Right renal cortex interstitium (tissue), 3 donors: ENCODE measurements around the gene UGT1A1. TPM values are rescaled to one million over a fixed set of nuclear protein-coding genes. Genes with fewer than 3 reads are reported as not detected.

Experiments
- DNase-seq, 3 donors: peaks; one replicate each; pipeline ENCODE4 v3.0.0-alpha.2; 2013; ENCODE audit warnings: low read depth in 3 of 3, low spot score in 2 of 3
- polyA plus RNA-seq, 3 donors: library from polyadenylated mRNA; unstranded; fragments of 120-200 nt; gene quantifications; one replicate each; pipeline ENCODE4 v1.2.1, GENCODE V29; 2013; ENCODE audit not compliant: insufficient read length in 3 of 3

UGT1A1 gene
- polyA plus RNA-seq, 3 donors = 0.06 to 0.18 (median 0.13) TPM

DNA sequence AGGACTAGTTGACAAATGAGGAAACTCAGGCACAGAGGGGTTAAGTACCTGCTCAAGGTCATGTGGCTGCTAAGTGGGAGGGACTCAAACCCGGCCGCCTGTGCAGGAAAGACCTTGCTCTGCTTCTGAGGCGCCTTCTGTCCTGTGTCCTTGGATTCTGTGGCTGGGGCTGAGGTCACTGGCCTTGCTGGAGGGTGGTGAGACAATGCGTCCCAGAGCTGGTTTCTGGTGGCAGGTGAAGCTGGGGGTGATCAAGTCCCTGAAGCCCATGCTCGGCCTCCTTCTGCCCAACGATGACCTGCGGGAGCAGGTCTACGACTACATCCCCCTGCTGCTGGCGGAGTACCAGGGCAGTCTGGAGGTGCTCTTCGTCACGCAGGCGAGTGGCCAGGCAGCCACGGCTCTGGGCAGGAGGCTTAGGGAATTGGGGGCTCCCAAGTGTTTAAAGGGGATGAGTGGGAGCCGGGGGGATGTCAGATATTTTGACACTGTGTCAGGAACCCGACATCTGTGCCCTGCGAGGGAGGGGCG lies 34.1 kb downstream of the UGT1A1 start:
- DNase-seq = no peak

DNA sequence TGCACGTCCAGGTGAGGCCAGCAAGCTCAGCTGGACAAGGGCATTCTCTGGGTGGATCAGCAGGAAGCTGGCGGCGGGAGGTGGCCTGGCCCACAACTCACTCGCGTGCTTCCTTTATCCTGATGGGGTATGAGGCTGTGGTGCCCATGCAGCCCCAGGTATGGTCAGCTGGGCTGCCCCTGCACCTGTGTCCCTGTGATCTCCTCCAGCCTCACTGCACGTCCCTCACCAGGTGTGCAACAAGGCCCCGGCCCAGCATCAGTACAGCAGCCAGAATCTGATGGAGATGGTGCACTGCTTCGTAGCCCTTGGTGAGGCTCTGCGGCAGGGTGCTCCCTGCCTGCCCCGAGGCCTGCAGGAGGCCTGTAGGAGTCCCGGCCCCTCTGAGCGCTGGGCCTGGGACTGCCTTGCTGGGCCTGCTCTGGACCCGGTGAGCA lies 35.7 kb downstream of the UGT1A1 start:
- no peak for DNase-seq

DNA sequence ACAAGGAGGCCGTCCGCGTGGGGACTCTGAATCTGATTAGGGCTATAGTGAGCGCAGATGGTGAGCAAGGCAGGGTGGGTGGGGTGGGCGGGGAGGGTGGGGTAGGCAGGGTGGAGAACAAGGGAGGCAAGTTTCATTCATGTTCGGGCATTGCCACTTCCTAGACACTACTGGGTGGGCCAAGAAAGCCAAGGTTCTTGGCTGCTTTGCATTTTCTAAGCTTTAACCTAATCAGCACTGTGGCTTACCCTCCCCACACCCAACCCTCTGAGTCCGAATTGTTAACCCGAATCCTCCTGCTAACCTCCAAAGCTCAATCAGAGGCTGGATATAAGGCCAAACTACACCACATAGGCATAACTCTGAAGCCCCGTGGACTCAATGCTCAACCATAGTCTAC lies 36.2 kb downstream of the UGT1A1 start:
- no peak for DNase-seq

GRCh38 chr2:233798335-233799086 lies 38.4 kb downstream of the UGT1A1 start:
- no peak for DNase-seq

- no peak for DNase-seq
These were observed 39.1 kb downstream of the UGT1A1 start for GRCh38 chr2:233799087-233799665.

- DNase-seq = no peak
These were observed 39.6 kb downstream of the UGT1A1 start for GRCh38 chr2:233799716-233800115.

GRCh38 chr2:233800208-233800607 lies 40.1 kb downstream of the UGT1A1 start:
- no peak for DNase-seq

GRCh38 chr2:233801357-233802131 lies 41.5 kb downstream of the UGT1A1 start:
- DNase-seq = no peak

- DNase-seq = no peak
These were observed 42.2 kb downstream of the UGT1A1 start for GRCh38 chr2:233802132-233802815.

DNA sequence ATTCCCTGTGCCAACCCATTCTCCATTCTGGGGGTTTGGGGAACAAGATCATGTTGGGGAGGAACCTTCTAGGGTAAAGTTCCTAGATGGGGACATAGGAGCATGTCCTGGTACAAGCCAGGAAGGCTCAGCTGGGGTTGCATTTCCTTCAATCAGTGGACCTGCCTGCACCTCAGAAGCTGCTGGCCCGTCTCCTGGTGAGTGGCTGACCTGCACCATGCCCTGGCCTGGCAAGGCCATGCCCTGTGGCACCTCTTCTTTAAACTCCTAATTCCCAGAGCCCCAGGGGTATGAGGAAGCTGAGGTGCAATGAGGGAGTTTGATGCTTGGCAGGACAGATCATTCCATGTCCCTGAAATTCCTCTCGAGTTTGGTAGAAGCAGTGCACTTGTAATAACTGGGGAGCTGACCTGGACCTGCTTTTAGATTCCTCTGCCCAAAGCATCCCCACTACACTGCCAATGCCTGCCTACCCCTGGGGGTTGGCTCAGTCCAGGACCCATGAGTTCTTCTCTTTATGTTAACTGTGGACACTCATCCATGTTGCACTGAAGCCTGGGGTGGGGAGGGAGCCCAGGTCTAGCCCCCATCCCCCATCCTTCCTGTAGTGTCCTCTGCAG lies 43.3 kb downstream of the UGT1A1 start:
- DNase-seq = no peak

DNA sequence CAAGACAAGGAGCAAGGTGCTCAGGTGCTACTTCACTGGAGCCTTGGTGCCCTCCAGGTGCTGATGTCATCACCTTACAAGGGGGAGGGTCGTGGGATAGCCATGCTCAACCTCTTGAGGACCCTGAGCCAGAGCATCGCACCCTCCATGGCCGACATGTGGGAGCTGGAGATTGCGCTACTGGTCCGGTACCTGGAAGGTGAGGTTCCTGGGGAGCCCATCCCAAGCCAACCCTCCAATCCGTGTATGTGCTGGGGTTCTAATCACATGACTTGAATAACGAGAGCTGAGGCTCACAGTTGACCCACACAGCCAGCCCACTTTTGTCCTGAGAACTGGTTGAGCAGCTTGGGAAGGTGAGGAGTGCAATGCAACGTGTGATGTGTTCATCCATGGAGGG lies 43.9 kb downstream of the UGT1A1 start:
- DNase-seq = no peak

- no peak for DNase-seq
These were observed 47.3 kb downstream of the UGT1A1 start for GRCh38 chr2:233807215-233807865.

- no peak for DNase-seq
These were observed 48.2 kb downstream of the UGT1A1 start for GRCh38 chr2:233807966-233808935.

GRCh38 chr2:233810385-233810784 lies 50.3 kb downstream of the UGT1A1 start:
- DNase-seq = no peak

DNA sequence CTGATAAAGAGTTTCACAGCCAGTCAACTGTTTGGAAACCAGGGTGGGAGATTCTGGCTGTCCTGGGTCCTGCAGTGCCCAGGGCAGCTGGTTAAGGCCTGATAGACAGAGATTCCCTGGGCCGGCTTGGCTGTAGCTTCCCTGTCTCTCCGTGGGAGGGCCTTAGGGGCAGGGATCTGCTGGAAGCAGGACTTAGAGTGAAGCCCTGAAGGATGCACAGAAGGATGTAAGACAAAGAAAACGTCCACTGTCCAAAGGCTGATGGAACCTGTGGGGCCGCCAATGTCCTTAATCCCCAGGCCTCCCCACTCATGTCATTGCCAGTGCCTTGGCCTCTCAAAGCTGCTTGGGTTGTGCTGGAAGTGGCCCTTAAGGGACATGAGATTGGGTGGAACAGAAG lies 51.0 kb downstream of the UGT1A1 start:
- DNase-seq = no peak

GRCh38 chr2:233811732-233812131 lies 51.7 kb downstream of the UGT1A1 start:
- DNase-seq = no peak

DNA sequence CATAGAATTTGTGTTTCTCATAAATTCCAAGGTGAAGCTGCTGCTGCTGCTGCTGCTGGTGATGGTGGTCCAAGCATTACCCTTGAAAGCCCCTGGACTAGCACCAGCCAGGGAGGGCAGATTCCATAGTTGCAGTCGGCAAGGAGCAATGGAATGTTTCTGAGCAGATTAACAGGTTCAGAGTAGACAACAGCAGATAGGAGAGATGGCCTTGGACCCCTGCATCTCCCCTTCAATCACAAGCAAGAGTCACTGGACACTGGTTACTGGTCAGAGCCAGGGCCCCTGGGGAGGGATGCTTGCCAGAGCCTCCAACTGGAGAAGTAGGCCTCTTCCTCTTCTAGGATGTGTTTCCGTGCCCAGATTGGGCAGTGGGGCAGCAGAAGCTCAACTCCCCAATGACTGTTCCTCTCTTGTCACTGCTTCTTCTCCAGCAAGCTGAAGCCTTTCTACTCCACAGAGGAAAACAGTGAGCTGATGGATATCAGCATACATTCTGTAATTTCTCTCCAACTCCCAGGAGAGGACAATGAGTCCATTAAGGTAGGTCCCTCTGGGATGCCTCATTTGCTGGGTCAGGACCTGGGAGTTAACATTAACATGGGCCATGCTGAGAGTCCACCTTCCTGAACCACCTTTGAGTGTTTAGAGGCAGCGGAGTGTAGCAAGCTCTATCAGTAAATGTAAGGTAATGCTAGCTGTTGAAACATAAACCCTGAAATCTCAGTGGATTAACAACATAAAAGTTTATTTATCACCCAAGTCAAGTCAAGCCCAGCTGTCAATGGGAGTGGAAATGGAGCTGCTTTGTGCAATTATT lies 53.4 kb downstream of the UGT1A1 start:
- DNase-seq = peak; percentile 17 to 38 (median 20)
